HepG2 (cell line): ENCODE data around the gene RBBP8. TPM values are rescaled to one million over a fixed set of nuclear protein-coding genes. Genes with fewer than 3 reads are reported as not detected.

Experiments
- ATAC-seq: fragments of 200-7000 bp; cut with Tn5 transposase; 3 replicates; pipeline ENCODE4 v1.9.1; 2020; ENCODE audit warnings: mild to moderate bottlenecking, moderate library complexity
- BruUV-seq: library from RNA; stranded (reverse); fragments of 400-500 nt; replicated peaks from 2 replicates; lab custom pipeline; 2021; lab: Mats Ljungman, UMichigan
- CTCF ChIA-PET: fragments of 300-600 bp; formaldehyde crosslinking; extraction: SDS; loops from one replicate; lab custom pipeline; 2021; ENCODE audit warnings: low total read pairs, inconsistent platforms, low intra/inter-chr PET ratio; lab: Yijun Ruan, JAX
- POLR2A ChIA-PET: fragments of 350-600 bp; sonication (Branson Sonifier 250); formaldehyde crosslinking; loops from one replicate; lab custom pipeline; 2020; ENCODE audit warnings: antibody characterized with exemption, inconsistent platforms; lab: Yijun Ruan, JAX
- DNase-seq: peaks from one replicate; pipeline ENCODE4 v3.0.0-alpha.2; 2015; ENCODE audit warnings: low spot score
- FAIRE-seq: peaks from 3 replicates; lab custom pipeline; 2011; peaks lifted over from hg19 to GRCh38; lab: Jason Lieb, UNC
- H2AFZ ChIP-seq: one replicate; pipeline ENCODE4 v1.6.1; 2011; ENCODE audit warnings: low read length, inconsistent platforms
- H3K27ac ChIP-seq: fragments of 300-600 bp; 3 replicates; pipeline ENCODE4 v1.8.0; 2011; ENCODE audit warnings: mixed run types, mild to moderate bottlenecking, mixed read lengths, low read length, inconsistent platforms; ENCODE audit not compliant: insufficient read depth; ENCODE audit errors: extremely low read length
- H3K27me3 ChIP-seq, 2 experiments: fragments of 200-600 bp in 1 of 2; 2 replicates in 1 of 2; 3 replicates in 1 of 2; pipeline versions ENCODE4 v1.6.0 to v1.8.0; 2011; ENCODE audit warnings: low read length in 2 of 2, mild to moderate bottlenecking in 2 of 2, moderate library complexity in 2 of 2, inconsistent platforms in 1 of 2; ENCODE audit not compliant: insufficient read depth in 2 of 2, control insufficient read depth in 1 of 2
- H3K36me3 ChIP-seq, 2 experiments: fragments of 200-600 bp in 1 of 2; replicated peaks in 1 of 2; 2 replicates in 1 of 2; 3 replicates in 1 of 2; pipeline versions ENCODE4 v1.5.1 to v1.8.0; 2011; ENCODE audit warnings: low read length in 2 of 2, inconsistent platforms in 1 of 2; ENCODE audit not compliant: insufficient read depth in 2 of 2, control insufficient read depth in 1 of 2
- H3K4me1 ChIP-seq: 2 replicates; pipeline ENCODE4 v1.5.1; 2012; ENCODE audit warnings: low read length, inconsistent platforms; ENCODE audit not compliant: insufficient read depth
- H3K4me2 ChIP-seq: 2 replicates; pipeline ENCODE4 v1.6.0; 2011; ENCODE audit warnings: low read depth, low read length, inconsistent platforms
- H3K4me3 ChIP-seq, 3 experiments: fragments of 200-600 bp in 1 of 3; sonication (generic), shearing (Covaris generic) in 1 of 3; replicated peaks in 1 of 3; 2 replicates each; pipeline ENCODE4 v1.5.1; 2011 to 2016; ENCODE audit warnings: low read length in 3 of 3, inconsistent platforms in 2 of 3, low read depth in 2 of 3, mild to moderate bottlenecking in 2 of 3, control low read depth in 1 of 3, mixed read lengths in 1 of 3; ENCODE audit not compliant: insufficient read depth in 1 of 3
- H3K79me2 ChIP-seq: one replicate; pipeline ENCODE4 v1.6.1; 2011; ENCODE audit warnings: low read length, inconsistent platforms; ENCODE audit not compliant: insufficient read depth
- H3K9ac ChIP-seq: 2 replicates; pipeline ENCODE4 v1.6.0; 2011; ENCODE audit warnings: mild to moderate bottlenecking, low read depth, low read length, inconsistent platforms; ENCODE audit not compliant: insufficient read depth
- H3K9me3 ChIP-seq: 2 replicates; pipeline ENCODE4 v1.5.1; 2012; ENCODE audit warnings: mild to moderate bottlenecking, low read length
- H4K20me1 ChIP-seq: 2 replicates; pipeline ENCODE4 v1.6.0; 2011; ENCODE audit warnings: inconsistent platforms, mild to moderate bottlenecking, low read length, moderate library complexity; ENCODE audit not compliant: insufficient read depth
- ADNP ChIP-seq: sonication (generic); formaldehyde crosslinking; IDR thresholded peaks from 2 replicates; pipeline ENCODE4 v1.4.0; 2020; ENCODE audit warnings: missing genetic modification reagents
- CENPT ChIP-seq: sonication (generic); formaldehyde crosslinking; IDR thresholded peaks from 2 replicates; pipeline ENCODE4 v1.8.0; 2022; ENCODE audit warnings: low read depth, mild to moderate bottlenecking, moderate library complexity, missing genetic modification reagents
- HOXA3 ChIP-seq: sonication (generic); formaldehyde crosslinking; IDR thresholded peaks from 2 replicates; pipeline ENCODE4 v1.5.0; 2020; ENCODE audit warnings: missing genetic modification reagents
- HOXA9 ChIP-seq: sonication (generic); formaldehyde crosslinking; IDR thresholded peaks from 2 replicates; pipeline ENCODE4 v1.8.1; 2022; ENCODE audit warnings: missing genetic modification reagents, mild to moderate bottlenecking, moderate library complexity, borderline replicate concordance
- ISL2 ChIP-seq: sonication (generic); formaldehyde crosslinking; IDR thresholded peaks from 2 replicates; pipeline ENCODE4 v1.5.0; 2020; ENCODE audit warnings: missing genetic modification reagents
- MAFF ChIP-seq: IDR thresholded peaks from 2 replicates; pipeline ENCODE4 v1.6.1; 2011; ENCODE audit warnings: low read depth, low read length, improper control_type of control experiment
- MAFK ChIP-seq, 2 experiments: IDR thresholded peaks in 1 of 2; conservative IDR thresholded peaks in 1 of 2; 2 replicates each; pipeline ENCODE4 v1.6.1; 2011; ENCODE audit warnings: improper control_type of control experiment in 2 of 2, low read length in 2 of 2
- MIXL1 ChIP-seq: IDR thresholded peaks from 2 replicates; pipeline ENCODE4 v1.6.1; 2016
- MYC ChIP-seq: sonication (generic); formaldehyde crosslinking; IDR thresholded peaks from 2 replicates; pipeline ENCODE4 v1.9.0; 2021; ENCODE audit warnings: missing genetic modification reagents, borderline replicate concordance
- SOX6 ChIP-seq, 2 experiments: fragments of 450-650 bp in 1 of 2; sonication (generic) in 1 of 2; formaldehyde crosslinking in 1 of 2; IDR thresholded peaks; 2 replicates each; pipeline versions ENCODE4 v1.4.0 to v1.6.1; 2017 to 2020; ENCODE audit warnings: antibody characterized with exemption in 1 of 2, mild to moderate bottlenecking in 1 of 2, missing genetic modification reagents in 1 of 2
- ZBTB3 ChIP-seq: sonication (generic); formaldehyde crosslinking; IDR thresholded peaks from 2 replicates; pipeline ENCODE4 v1.4.0; 2020; ENCODE audit warnings: low read depth, mild to moderate bottlenecking, moderate library complexity, missing genetic modification reagents, borderline replicate concordance
- ZFP91 ChIP-seq: sonication (generic); formaldehyde crosslinking; IDR thresholded peaks from 2 replicates; pipeline ENCODE4 v1.9.0; 2022; ENCODE audit warnings: missing genetic modification reagents, mild to moderate bottlenecking, borderline replicate concordance
- ZNF234 ChIP-seq: sonication (generic); formaldehyde crosslinking; conservative IDR thresholded peaks from 2 replicates; pipeline ENCODE4 v1.5.1; 2020; ENCODE audit warnings: mild to moderate bottlenecking, missing genetic modification reagents
- ZNF432 ChIP-seq: sonication (generic); formaldehyde crosslinking; IDR thresholded peaks from 2 replicates; pipeline ENCODE4 v1.5.0; 2020; ENCODE audit warnings: missing genetic modification reagents, mild to moderate bottlenecking, borderline replicate concordance
- WGBS: methylation state at CpG from one replicate; pipeline ENCODE4 v1.1.6; 2017; ENCODE audit warnings: low lambda C conversion rate; 5-methylcytosine and 5-hydroxymethylcytosine counted together
- in situ Hi-C: cut with HindIII; loops from 2 replicates; pipeline ENCODE4 v1.10.0; 2017; ENCODE audit warnings: low pct_unique_long_range_greater_than_20kb; ENCODE audit not compliant: extremely low pct_ligation_motif_present
- intact Hi-C: fragments of 100-400 bp; cut with micrococcal nuclease; formaldehyde crosslinking; loops from one replicate; pipeline ENCODE4 v1.10.0; 2022; ENCODE audit not compliant: unreplicated experiment
- polyA plus RNA-seq, 8 experiments: library from polyadenylated mRNA; depleted of rRNA in 3 of 8; stranded (reverse) in 7 of 8; unstranded in 1 of 8; fragments of >200 nt; fragmentation: Illumina TruSeq in 4 of 8; extraction: Trizol in 4 of 8; gene quantifications; 2 replicates each; pipeline versions ENCODE4 v1.2.1 to v1.2.3, GENCODE V29; 2011 to 2016; ENCODE audit warnings: low read depth in 4 of 8, missing spikeins in 1 of 8, mixed read lengths in 1 of 8; ENCODE audit not compliant: insufficient read depth in 1 of 8
- total RNA-seq, 5 experiments: library from RNA; depleted of rRNA; stranded (reverse); fragments of >200 nt; fragmentation: Illumina TruSeq; extraction: Trizol; gene quantifications; 2 replicates each; pipeline ENCODE4 v1.2.3, GENCODE V29; 2016; ENCODE audit warnings: low read depth in 1 of 5
- TF ChIP-seq, protein P1 (sequence below): sonication (generic); formaldehyde crosslinking; conservative IDR thresholded peaks from 2 replicates; pipeline ENCODE4 v1.8.0; 2022; ENCODE audit warnings: mild to moderate bottlenecking, moderate library complexity, missing genetic modification reagents

The RBBP8 gene
- total and polyA plus RNA-seq, 2 of the 13 experiments (the other 11 are each of a cell fraction or from before 2014, with no cell fraction given) = 14.2 to 47.4 TPM

- in situ Hi-C loops = no loop called here
- no peaks in the 10 kb centered on the region for H3K79me2 ChIP-seq
- intact Hi-C loops = no loop called here
- no peak overlapping the region for H3K4me3 ChIP-seq
- no peak overlapping the region for H3K4me2 ChIP-seq
- FAIRE-seq = no peak
- BruUV-seq = no TSS peak
- no peaks in the 10 kb centered on the region for H3K36me3 ChIP-seq
- no peaks in the 10 kb centered on the region for H3K9me3 ChIP-seq
- peaks cover 13% of the 10 kb centered on the region for H3K4me1 ChIP-seq
- no peaks in the 10 kb centered on the region for H3K27me3 ChIP-seq
- no peak overlapping the region for H2AFZ ChIP-seq
- CTCF ChIA-PET = no interaction called here
- TF ChIP-seq MAFF (peak; percentile 77), ISL2 (CRISPR knock-in tag) (no peak), MAFK (conservative IDR thresholded peaks at IDR 0.05 in 1 of 2, IDR thresholded peaks at IDR 0.05 in 1 of 2; ENCODE audit: low read length in 2 of 2) (peak; percentile 73 to 88; a peak in 3 of 4 replicates)
- H3K9ac ChIP-seq = no peak overlapping the region
- DNase-seq = no peak
- ATAC-seq = no peak
- no peaks in the 10 kb centered on the region for H4K20me1 ChIP-seq
- POLR2A ChIA-PET = no interaction called here
- no peak overlapping the region for H3K27ac ChIP-seq
Observed at GRCh38 chr18:22915337-22915736, 17.8 kb upstream of the RBBP8 start.

DNA sequence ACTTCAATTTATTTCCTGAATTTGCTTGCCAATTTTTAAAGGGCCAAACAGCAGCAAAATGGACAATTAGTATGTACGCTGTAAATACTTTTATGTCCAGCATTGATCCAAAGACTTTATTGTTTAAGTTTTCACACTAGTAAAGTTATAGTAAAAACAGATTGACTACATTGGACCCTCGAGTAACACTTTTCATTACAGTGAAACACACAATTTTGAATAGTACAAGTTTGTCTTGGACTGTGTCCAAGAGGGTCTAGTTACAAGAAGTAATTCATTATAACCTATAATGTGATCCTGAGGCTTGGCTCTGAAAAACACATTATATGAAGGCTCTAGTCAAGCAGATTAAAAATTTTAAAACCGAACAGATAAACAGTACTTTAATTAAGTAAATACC is 11.4 kb upstream of the RBBP8 start:
- Histone ChIP-seq H2AFZ (no peak overlapping the region), H3K27ac (no peak overlapping the region), H3K4me1 (no peaks in the 10 kb centered on the region), H3K4me2 (no peak overlapping the region), H3K4me3 (no peak overlapping the region), H3K27me3 (no peaks in the 10 kb centered on the region), H3K36me3 (no peaks in the 10 kb centered on the region), H3K9me3 (no peaks in the 10 kb centered on the region), H3K9ac (no peak overlapping the region), H3K79me2 (no peaks in the 10 kb centered on the region), H4K20me1 (no peaks in the 10 kb centered on the region)
- FAIRE-seq (no peak), ATAC-seq (no peak), DNase-seq (no peak)
- BruUV-seq = no TSS peak
- WGBS = 48% methylated on average over 3 of the region's 3 CpGs
- in situ Hi-C loops (no loop called here), intact Hi-C loops (no loop called here)
- CTCF ChIA-PET = no interaction called here
- POLR2A ChIA-PET = no interaction called here
- TF ChIP-seq HOXA9 = no peak
- no peak for TF ChIP-seq HOXA3 (CRISPR knock-in tag)
- TF ChIP-seq ZNF432 (CRISPR knock-in tag) = no peak
- TF ChIP-seq, protein P1, sequence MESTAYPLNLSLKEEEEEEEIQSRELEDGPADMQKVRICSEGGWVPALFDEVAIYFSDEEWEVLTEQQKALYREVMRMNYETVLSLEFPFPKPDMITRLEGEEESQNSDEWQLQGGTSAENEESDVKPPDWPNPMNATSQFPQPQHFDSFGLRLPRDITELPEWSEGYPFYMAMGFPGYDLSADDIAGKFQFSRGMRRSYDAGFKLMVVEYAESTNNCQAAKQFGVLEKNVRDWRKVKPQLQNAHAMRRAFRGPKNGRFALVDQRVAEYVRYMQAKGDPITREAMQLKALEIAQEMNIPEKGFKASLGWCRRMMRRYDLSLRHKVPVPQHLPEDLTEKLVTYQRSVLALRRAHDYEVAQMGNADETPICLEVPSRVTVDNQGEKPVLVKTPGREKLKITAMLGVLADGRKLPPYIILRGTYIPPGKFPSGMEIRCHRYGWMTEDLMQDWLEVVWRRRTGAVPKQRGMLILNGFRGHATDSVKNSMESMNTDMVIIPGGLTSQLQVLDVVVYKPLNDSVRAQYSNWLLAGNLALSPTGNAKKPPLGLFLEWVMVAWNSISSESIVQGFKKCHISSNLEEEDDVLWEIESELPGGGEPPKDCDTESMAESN (CRISPR knock-in tag) = no peak
- TF ChIP-seq ZFP91 (CRISPR knock-in tag) = no peak
- no peak for TF ChIP-seq ZBTB3 (CRISPR knock-in tag)
- no peak for TF ChIP-seq ADNP (CRISPR knock-in tag)
- TF ChIP-seq SOX6 (IDR thresholded peaks at IDR 0.05) = no peak
- TF ChIP-seq SOX6 (CRISPR knock-in tag; IDR thresholded peaks at IDR 0.05) = no peak
- TF ChIP-seq MYC (CRISPR knock-in tag) = no peak
- no peak for TF ChIP-seq ZNF234 (CRISPR knock-in tag)
- TF ChIP-seq CENPT (CRISPR knock-in tag) = no peak
- no peak for TF ChIP-seq MIXL1 (CRISPR knock-in tag)
